ENCODE results near the gene GRID1.

GRID1 gene

DNA sequence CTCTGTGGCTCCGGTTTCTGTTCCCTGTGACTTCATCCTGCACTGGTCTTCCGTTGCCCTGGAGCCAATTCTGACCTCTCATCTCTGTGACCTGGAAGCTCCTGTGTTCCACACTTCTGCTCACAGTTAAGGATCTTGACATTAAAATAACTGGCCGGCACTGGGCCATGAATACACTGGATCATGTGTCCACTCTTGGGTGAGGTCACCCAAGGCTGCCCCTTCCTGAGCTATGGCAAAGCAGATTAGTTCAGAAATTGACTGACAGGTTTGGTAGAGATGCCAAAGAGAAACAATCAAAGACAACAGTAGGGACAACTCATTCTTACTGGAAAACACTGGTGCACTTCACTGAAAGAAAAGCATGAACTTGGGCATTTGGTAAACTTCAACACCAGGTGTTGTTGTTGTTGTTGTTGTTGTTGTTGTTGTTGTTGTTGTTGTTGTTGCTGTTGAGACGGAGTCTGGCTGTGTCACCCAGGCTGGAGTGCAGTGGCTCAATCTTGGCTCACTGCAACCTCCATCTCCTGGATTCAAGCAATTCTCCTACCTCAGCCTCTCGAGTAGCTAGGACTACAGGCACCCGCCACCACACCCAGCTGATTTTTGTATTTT is 36.7 kb upstream of the GRID1 start:
- ChIA-PET CTCF (interaction anchor here (0.6 to 0.7 kb wide), 2 partner anchors 119 to 183 kb away, joined by 3 to 6 read pairs; no protein-coding TSS in a partner anchor), POLR2A (interaction anchor here (0.6 kb wide), 1 partner anchor 35 kb away, joined by 4 read pairs; no protein-coding TSS in a partner anchor)
- TF ChIP-seq ZNF280D (tag by site-specific recombination; IDR thresholded peaks at IDR 0.05): no peak
- no peak for TF ChIP-seq ZNF513 (tag by site-specific recombination; IDR thresholded peaks at IDR 0.05)
- no peak for TF ChIP-seq ZEB2 (tag by site-specific recombination; IDR thresholded peaks at IDR 0.05)
- TF ChIP-seq ZNF560 (tag by site-specific recombination; IDR thresholded peaks at IDR 0.05; ENCODE audit: borderline replicate concordance): no peak
- no peak for TF ChIP-seq KLF8 (tag by site-specific recombination; IDR thresholded peaks at IDR 0.05)
- TF ChIP-seq, protein P1, sequence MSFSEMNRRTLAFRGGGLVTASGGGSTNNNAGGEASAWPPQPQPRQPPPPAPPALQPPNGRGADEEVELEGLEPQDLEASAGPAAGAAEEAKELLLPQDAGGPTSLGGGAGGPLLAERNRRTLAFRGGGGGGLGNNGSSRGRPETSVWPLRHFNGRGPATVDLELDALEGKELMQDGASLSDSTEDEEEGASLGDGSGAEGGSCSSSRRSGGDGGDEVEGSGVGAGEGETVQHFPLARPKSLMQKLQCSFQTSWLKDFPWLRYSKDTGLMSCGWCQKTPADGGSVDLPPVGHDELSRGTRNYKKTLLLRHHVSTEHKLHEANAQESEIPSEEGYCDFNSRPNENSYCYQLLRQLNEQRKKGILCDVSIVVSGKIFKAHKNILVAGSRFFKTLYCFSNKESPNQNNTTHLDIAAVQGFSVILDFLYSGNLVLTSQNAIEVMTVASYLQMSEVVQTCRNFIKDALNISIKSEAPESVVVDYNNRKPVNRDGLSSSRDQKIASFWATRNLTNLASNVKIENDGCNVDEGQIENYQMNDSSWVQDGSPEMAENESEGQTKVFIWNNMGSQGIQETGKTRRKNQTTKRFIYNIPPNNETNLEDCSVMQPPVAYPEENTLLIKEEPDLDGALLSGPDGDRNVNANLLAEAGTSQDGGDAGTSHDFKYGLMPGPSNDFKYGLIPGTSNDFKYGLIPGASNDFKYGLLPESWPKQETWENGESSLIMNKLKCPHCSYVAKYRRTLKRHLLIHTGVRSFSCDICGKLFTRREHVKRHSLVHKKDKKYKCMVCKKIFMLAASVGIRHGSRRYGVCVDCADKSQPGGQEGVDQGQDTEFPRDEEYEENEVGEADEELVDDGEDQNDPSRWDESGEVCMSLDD (tag by site-specific recombination; IDR thresholded peaks at IDR 0.05): no peak
- TF ChIP-seq ZNF37A (tag by site-specific recombination; IDR thresholded peaks at IDR 0.05): no peak
- TF ChIP-seq HIC1 (tag by site-specific recombination; IDR thresholded peaks at IDR 0.05): no peak
- TF ChIP-seq ZNF701 (tag by site-specific recombination; IDR thresholded peaks at IDR 0.05): no peak
- no peak for TF ChIP-seq ZNF624 (tag by site-specific recombination; IDR thresholded peaks at IDR 0.05)
- TF ChIP-seq KLF17 (tag by site-specific recombination; IDR thresholded peaks at IDR 0.05): no peak
- TF ChIP-seq GLI2 (tag by site-specific recombination; IDR thresholded peaks at IDR 0.05; ENCODE audit: borderline replicate concordance, low read depth): no peak
- no peak for TF ChIP-seq GLIS2 (tag by site-specific recombination; IDR thresholded peaks at IDR 0.05)
- Histone ChIP-seq H3K36me3 (ENCODE audit: control insufficient read depth in 2 of 2, insufficient read depth in 1 of 2, low read length in 2 of 2) (no peaks in the 10 kb centered on the region), H3K27ac (ENCODE audit: extremely low read depth, low read depth, low read length) (no peak overlapping the region), H3K9me3 (ENCODE audit: control insufficient read depth, insufficient read depth, low read depth, low read length) (no peaks in the 10 kb centered on the region), H3K4me1 (ENCODE audit: control insufficient read depth, insufficient read depth, low read length) (no peaks in the 10 kb centered on the region; the same call in 1 of the 2 replicates), H3K4me3 (ENCODE audit: low read depth, low read length) (no peak overlapping the region)
